PC-3 (cell line): ENCODE data around the gene ALDH6A1.

Experiments used
- EZH2 ChIP-seq: fragments of 300-600 bp; sonication (generic); IDR thresholded peaks from one replicate; pipeline ENCODE4 v1.6.1; 2017; ENCODE audit warnings: antibody characterized with exemption, mild to moderate bottlenecking, low read length; ENCODE audit not compliant: unreplicated experiment
- TF ChIP-seq, protein P1 (sequence below): fragments of 300-600 bp; sonication (generic); conservative IDR thresholded peaks from 2 replicates; pipeline ENCODE4 v1.5.1; 2017; ENCODE audit warnings: antibody characterized with exemption, low read depth, mild to moderate bottlenecking, low read length

DNA sequence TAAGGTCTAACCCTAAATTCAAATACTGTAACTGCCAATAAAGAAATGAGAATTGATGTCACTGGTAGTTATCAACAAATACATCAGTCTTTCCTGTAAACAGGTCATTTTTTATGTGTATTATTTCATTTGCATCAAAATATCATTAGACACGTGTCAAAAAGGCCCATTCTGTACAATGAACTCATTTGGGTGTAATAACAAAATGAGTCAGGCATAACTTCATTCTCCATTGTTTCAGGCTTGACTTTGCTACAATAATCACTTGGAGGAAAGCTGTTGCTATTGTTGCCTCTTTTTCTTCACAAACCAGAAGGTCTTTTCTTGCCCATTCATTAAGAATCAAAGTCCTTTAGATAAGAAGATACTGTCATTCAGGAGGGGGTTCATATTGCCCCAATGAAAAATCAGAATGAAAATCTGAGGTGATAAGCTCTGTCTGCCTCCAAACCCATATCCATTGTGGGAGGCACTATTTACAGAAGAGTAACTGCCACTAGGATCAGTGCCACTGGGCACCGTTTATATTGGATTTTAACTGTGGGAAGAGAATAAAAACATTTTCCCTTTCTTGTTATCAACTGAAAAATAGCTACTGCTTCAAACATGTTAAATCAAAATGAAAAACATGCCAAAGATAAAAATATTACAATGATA lies 75.3 kb downstream of the ALDH6A1 start:
- TF ChIP-seq, protein P1, sequence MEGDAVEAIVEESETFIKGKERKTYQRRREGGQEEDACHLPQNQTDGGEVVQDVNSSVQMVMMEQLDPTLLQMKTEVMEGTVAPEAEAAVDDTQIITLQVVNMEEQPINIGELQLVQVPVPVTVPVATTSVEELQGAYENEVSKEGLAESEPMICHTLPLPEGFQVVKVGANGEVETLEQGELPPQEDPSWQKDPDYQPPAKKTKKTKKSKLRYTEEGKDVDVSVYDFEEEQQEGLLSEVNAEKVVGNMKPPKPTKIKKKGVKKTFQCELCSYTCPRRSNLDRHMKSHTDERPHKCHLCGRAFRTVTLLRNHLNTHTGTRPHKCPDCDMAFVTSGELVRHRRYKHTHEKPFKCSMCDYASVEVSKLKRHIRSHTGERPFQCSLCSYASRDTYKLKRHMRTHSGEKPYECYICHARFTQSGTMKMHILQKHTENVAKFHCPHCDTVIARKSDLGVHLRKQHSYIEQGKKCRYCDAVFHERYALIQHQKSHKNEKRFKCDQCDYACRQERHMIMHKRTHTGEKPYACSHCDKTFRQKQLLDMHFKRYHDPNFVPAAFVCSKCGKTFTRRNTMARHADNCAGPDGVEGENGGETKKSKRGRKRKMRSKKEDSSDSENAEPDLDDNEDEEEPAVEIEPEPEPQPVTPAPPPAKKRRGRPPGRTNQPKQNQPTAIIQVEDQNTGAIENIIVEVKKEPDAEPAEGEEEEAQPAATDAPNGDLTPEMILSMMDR, result no peak
- no peak for TF ChIP-seq EZH2
